Thyroid gland (tissue), 4 donors: ENCODE measurements around the gene GDPD3. TPM values are rescaled to one million over a fixed set of nuclear protein-coding genes. Genes with fewer than 3 reads are reported as not detected.
"Not testable (repeated sequence)": the region's sequence is repeated elsewhere in the genome, so short reads cannot be mapped to it uniquely, and the experiment has no call there.

Experiments
- DNase-seq, 2 donors: peaks; one replicate each; pipeline ENCODE4 v3.0.0-alpha.2; 2019
- H3K27ac ChIP-seq, 3 donors: fragments of 200-600 bp; sonication (generic); 1 replicate in 2 of 3; 2 replicates in 1 of 3; pipeline ENCODE4 v1.5.1; 2016 to 2019; ENCODE audit warnings: mild to moderate bottlenecking in 1 of 3, moderate library complexity in 1 of 3
- H3K27me3 ChIP-seq: fragments of 200-600 bp; sonication (generic); one replicate; pipeline ENCODE4 v1.5.1; 2019
- H3K36me3 ChIP-seq, 2 donors: fragments of 200-600 bp; sonication (generic); one replicate each; pipeline ENCODE4 v1.5.1; 2016 to 2019
- H3K4me1 ChIP-seq, 2 donors: fragments of 200-600 bp; sonication (generic); one replicate each; pipeline ENCODE4 v1.5.1; 2017 to 2019
- H3K4me3 ChIP-seq, 3 donors: fragments of 200-600 bp; sonication (generic); replicated peaks in 1 of 3; 1 replicate in 2 of 3; 2 replicates in 1 of 3; pipeline ENCODE4 v1.5.1; 2016; ENCODE audit warnings: mild to moderate bottlenecking in 1 of 3
- H3K9me3 ChIP-seq: fragments of 200-600 bp; sonication (generic); one replicate; pipeline ENCODE4 v1.5.1; 2017
- CTCF ChIP-seq, 6 experiments: fragments of 200-600 bp in 3 of 6; fragments of 450-650 bp in 3 of 6; sonication (generic) in 3 of 6; IDR thresholded peaks; one replicate each; pipeline ENCODE4 v1.5.1; 2016 to 2019; ENCODE audit warnings: antibody characterized with exemption in 6 of 6, mild to moderate bottlenecking in 2 of 6, inconsistent platforms in 1 of 6, moderate library complexity in 1 of 6
- POLR2A ChIP-seq, 2 donors: fragments of 450-650 bp; IDR thresholded peaks; one replicate each; pipeline ENCODE4 v1.6.1; 2017; ENCODE audit warnings: antibody characterized with exemption in 2 of 2, mild to moderate bottlenecking in 2 of 2, moderate library complexity in 1 of 2
- WGBS, 2 donors: methylation state at CpG; one replicate each; pipeline ENCODE4 v1.1.5; 2017; 5-methylcytosine and 5-hydroxymethylcytosine counted together
- intact Hi-C: fragments of 100-400 bp; cut with DNase I; formaldehyde crosslinking; loops from one replicate; pipeline ENCODE4 v1.15.1; 2023
- total RNA-seq, 4 donors: library from RNA; depleted of rRNA; stranded (reverse); fragments of >200 nt; gene quantifications; one replicate each; pipeline ENCODE4 v1.2.3, GENCODE V29; 2016

The GDPD3 gene
- total RNA-seq, 4 donors from 2014 or later = 0.68 to 1.6 (median 1.2) TPM; not detected in 1

- peaks cover 13 to 28% of the 10 kb centered on the region in 2 donors for H3K4me1 ChIP-seq
- no peak overlapping the region for H3K4me3 ChIP-seq
- H3K27me3 ChIP-seq = no peaks in the 10 kb centered on the region
- DNase-seq = no peak
- intact Hi-C loops = no loop called here
- TF ChIP-seq POLR2A (IDR thresholded peaks at IDR 0.05) = no peak
- TF ChIP-seq CTCF (IDR thresholded peaks at IDR 0.05) = no peak
- H3K27ac ChIP-seq = no peak overlapping the region
- WGBS, 2 donors = 91 to 96% methylated on average over 2 of the region's 2 CpGs
- peaks cover 33 to 34% of the 10 kb centered on the region in 2 donors for H3K36me3 ChIP-seq
- H3K9me3 ChIP-seq = no peaks in the 10 kb centered on the region
Observed at GRCh38 chr16:30119428-30119827, 6.1 kb upstream of the GDPD3 start.

GRCh38 chr16:30117768-30118167 lies 4.4 kb upstream of the GDPD3 start:
- Histone ChIP-seq H3K4me3 (no peak overlapping the region), H3K9me3 (no peaks in the 10 kb centered on the region), H3K4me1 (peaks cover 7 to 23% of the 10 kb centered on the region in 2 donors), H3K36me3 (peaks cover 36 to 39% of the 10 kb centered on the region in 2 donors), H3K27me3 (no peaks in the 10 kb centered on the region), H3K27ac (no peak overlapping the region)
- no peak for DNase-seq
- TF ChIP-seq CTCF (IDR thresholded peaks at IDR 0.05) (no peak), POLR2A (IDR thresholded peaks at IDR 0.05) (no peak)
- 94 to 99% methylated on average over 9 to 10 of the region's 10 CpGs for WGBS, 2 donors
- intact Hi-C loops = no loop called here

- peaks cover 39% of the 10 kb centered on the region in 2 donors for H3K36me3 ChIP-seq
- 93 to 96% methylated on average over 9 to 14 of the region's 16 CpGs for WGBS, 2 donors
Observed at GRCh38 chr16:30116291-30117207, 3.2 kb upstream of the GDPD3 start.

GRCh38 chr16:30115238-30115637 lies 1.9 kb upstream of the GDPD3 start:
- TF ChIP-seq POLR2A (IDR thresholded peaks at IDR 0.05) (no peak), CTCF (IDR thresholded peaks at IDR 0.05) (no peak)
- no peak for DNase-seq
- Histone ChIP-seq H3K9me3 (no peaks in the 10 kb centered on the region), H3K4me3 (no peak overlapping the region), H3K27me3 (no peaks in the 10 kb centered on the region), H3K36me3 (peaks cover 39% of the 10 kb centered on the region in 2 donors), H3K4me1 (peaks cover 4 to 5% of the 10 kb centered on the region in 2 donors), H3K27ac (no peak overlapping the region)
- intact Hi-C loops = no loop called here
- WGBS, 2 donors = 88 to 96% methylated on average over 6 to 7 of the region's 7 CpGs

More at GRCh38 chr16:30116291-30117207, 3.2 kb upstream of the GDPD3 start:
- Histone ChIP-seq H3K4me3 (no peak overlapping the region), H3K27me3 (no peaks in the 10 kb centered on the region), H3K9me3 (no peaks in the 10 kb centered on the region), H3K27ac (no peak overlapping the region), H3K4me1 (peaks cover 4 to 15% of the 10 kb centered on the region in 2 donors)
- no peak for TF ChIP-seq POLR2A (IDR thresholded peaks at IDR 0.05)
- no peak for TF ChIP-seq CTCF (IDR thresholded peaks at IDR 0.05)
- intact Hi-C loops = no loop called here
- no peak for DNase-seq

GRCh38 chr16:30114833-30115232 lies 1.5 kb upstream of the GDPD3 start:
- H3K9me3 ChIP-seq, H3K4me1 ChIP-seq, intact Hi-C loops, H3K27me3 ChIP-seq, H3K27ac ChIP-seq, DNase-seq, H3K4me3 ChIP-seq: not testable (repeated sequence)
- WGBS, 2 donors = 94% methylated on average over 7 of the region's 7 CpGs
- peaks cover 39% of the 10 kb centered on the region in 2 donors for H3K36me3 ChIP-seq
